ENCODE results near the gene OR5H1. TPM values are rescaled to one million over a fixed set of nuclear protein-coding genes. Genes with fewer than 3 reads are reported as not detected.

Gene OR5H1
- total and polyA plus RNA-seq, 10 of the 15 experiments (the other 5 are each of a cell fraction or from before 2014, with no cell fraction given): not detected

GRCh38 chr3:98115717-98116116, 14.8 kb upstream of the OR5H1 start (continued):
- TF ChIP-seq PRDM15 (CRISPR knock-in tag; IDR thresholded peaks at IDR 0.05): no peak
- no peak for TF ChIP-seq TAF1 (IDR thresholded peaks at IDR 0.05; ENCODE audit: borderline replicate concordance, low read depth, low read length)
- no peak for TF ChIP-seq RUNX3 (IDR thresholded peaks at IDR 0.05; ENCODE audit: low read length)

- RAD21 ChIA-PET (ENCODE audit: unreplicated experiment): no interaction called here
- in situ Hi-C loops (cut with MboI): no loop called here
- 0% methylated on average over 3 of the region's 3 CpGs for WGBS (ENCODE audit: insufficient coverage, insufficient replicate concordance, low lambda C conversion rate, missing lambda C conversion rate)
- H3K4me1 ChIP-seq (ENCODE audit: control insufficient read depth, insufficient read depth, low read length): no peaks in the 10 kb centered on the region; the same call in 1 of the 2 replicates
- FAIRE-seq (no peak), ATAC-seq (no peak), DNase-seq (ENCODE audit: low read depth, low spot score) (no peak)
- H3K4me3 ChIP-seq: no peak overlapping the region
- H3K27me3 ChIP-seq (replicated peaks in 1 of 2; ENCODE audit: control insufficient read depth in 2 of 2, insufficient read depth in 2 of 2, low read length in 1 of 2): no peaks in the 10 kb centered on the region
- intact Hi-C loops (cut with micrococcal nuclease; ENCODE audit: unreplicated experiment): no loop called here
- CTCF ChIA-PET: no interaction called here
- no peak overlapping the region for H2AFZ ChIP-seq (ENCODE audit: control insufficient read depth, low read depth, low read length)
- H3K4me2 ChIP-seq (ENCODE audit: control insufficient read depth, insufficient read depth): no peak overlapping the region
- no peaks in the 10 kb centered on the region for H4K20me1 ChIP-seq (ENCODE audit: control insufficient read depth, insufficient read depth)
- SMC1A ChIA-PET (ENCODE audit: uncharacterized antibody, unreplicated experiment): no interaction called here
- no peak overlapping the region for H3K27ac ChIP-seq (ENCODE audit: control insufficient read depth, insufficient read depth)
- H3K9me3 ChIP-seq (replicated peaks; ENCODE audit: control insufficient read depth, insufficient read depth, low read length): no peaks in the 10 kb centered on the region
- no peaks in the 10 kb centered on the region for H3K36me3 ChIP-seq (ENCODE audit: control insufficient read depth in 2 of 2, insufficient read depth in 2 of 2, low read length in 1 of 2)
- POLR2A ChIA-PET: no interaction called here
- no peak overlapping the region for H3K9ac ChIP-seq (ENCODE audit: control insufficient read depth, insufficient read depth, low read length)
- H3K79me2 ChIP-seq (ENCODE audit: control insufficient read depth, insufficient read depth, low read length): no peaks in the 10 kb centered on the region
- BruUV-seq (replicated peaks): no TSS peak
- no peak for TF ChIP-seq BCL11A (IDR thresholded peaks at IDR 0.05; ENCODE audit: low read depth, low read length)
- TF ChIP-seq NR2C2 (IDR thresholded peaks at IDR 0.05; ENCODE audit: borderline replicate concordance, control insufficient read depth, insufficient read length, low read depth): no peak
- no peak for TF ChIP-seq NKRF (conservative IDR thresholded peaks at IDR 0.05)
- no peak for TF ChIP-seq HSF1 (IDR thresholded peaks at IDR 0.05; ENCODE audit: low read depth, low read length)
- TF ChIP-seq ELK1 (IDR thresholded peaks at IDR 0.05; ENCODE audit: low read depth, low read length): no peak
- TF ChIP-seq IKZF2 (IDR thresholded peaks at IDR 0.05): no peak
- TF ChIP-seq TAF1 (IDR thresholded peaks at IDR 0.05; ENCODE audit: borderline replicate concordance, low read depth, low read length): no peak
- no peak for TF ChIP-seq KDM1A (IDR thresholded peaks at IDR 0.05; ENCODE audit: borderline replicate concordance)
- no peak for TF ChIP-seq PML (IDR thresholded peaks at IDR 0.05; ENCODE audit: low read length)
- TF ChIP-seq CHD2 (IDR thresholded peaks at IDR 0.05; ENCODE audit: borderline replicate concordance, low read depth, low read length): no peak
- TF ChIP-seq YY1 (IDR thresholded peaks at IDR 0.05; ENCODE audit: low read depth, low read length): no peak
- no peak for TF ChIP-seq DPF2 (IDR thresholded peaks at IDR 0.05)
- TF ChIP-seq RCOR1 (conservative IDR thresholded peaks at IDR 0.05; ENCODE audit: low read depth, low read length): no peak
These were observed 6.1 kb downstream of the OR5H1 start for GRCh38 chr3:98136631-98137030.

All from GM12878 (cell line).